ENCODE measurements around the gene EGFLAM.
A peak's percentile ranks its signal among the peaks of the same experiment; 100 is the strongest.

EGFLAM gene

GRCh38 chr5:38258319-38259061 lies at the start of gene EGFLAM:
Gene EGFLAM, plus strand, starts transcription at chr5:38258559. Its CDS starts 196 bp downstream, at chr5:38258755.
- peak; percentile 11 for DNase-seq (ENCODE audit: low spot score)

DNA sequence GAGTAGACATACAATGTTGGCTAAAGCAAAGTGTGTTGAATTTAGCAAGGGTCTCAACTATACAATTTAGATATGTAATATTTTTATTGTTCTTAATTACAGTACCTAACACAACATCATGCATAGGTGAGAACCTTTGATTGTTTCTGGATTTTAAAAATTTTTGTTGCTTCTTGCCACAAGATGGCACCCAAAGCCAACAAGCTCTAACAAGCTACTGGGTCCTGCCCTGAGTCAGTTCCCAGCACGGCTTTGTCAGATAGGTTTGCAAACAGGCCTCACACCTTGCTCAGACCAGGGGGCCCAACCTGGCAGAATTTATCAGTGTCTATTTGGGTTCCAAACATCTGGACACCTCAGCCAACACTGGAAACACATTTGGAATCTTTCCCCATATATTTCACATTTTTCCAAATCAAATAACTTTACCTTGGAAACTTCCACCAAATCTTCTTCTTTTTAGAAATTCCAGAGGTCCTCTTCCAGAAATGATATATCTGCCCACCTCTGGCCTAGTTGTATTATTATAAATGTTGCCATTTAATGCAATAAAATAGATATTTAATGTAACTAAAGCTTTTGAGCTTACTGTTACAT lies 49.5 kb upstream of the EGFLAM start:
- DNase-seq (ENCODE audit: low spot score), result peak; percentile 55

- no peak for DNase-seq (ENCODE audit: low spot score)
These were observed 47.5 kb upstream of the EGFLAM start for GRCh38 chr5:38210676-38211353.

- no peak for DNase-seq (ENCODE audit: low spot score)
These were observed 47.0 kb upstream of the EGFLAM start for GRCh38 chr5:38211354-38211710.

DNA sequence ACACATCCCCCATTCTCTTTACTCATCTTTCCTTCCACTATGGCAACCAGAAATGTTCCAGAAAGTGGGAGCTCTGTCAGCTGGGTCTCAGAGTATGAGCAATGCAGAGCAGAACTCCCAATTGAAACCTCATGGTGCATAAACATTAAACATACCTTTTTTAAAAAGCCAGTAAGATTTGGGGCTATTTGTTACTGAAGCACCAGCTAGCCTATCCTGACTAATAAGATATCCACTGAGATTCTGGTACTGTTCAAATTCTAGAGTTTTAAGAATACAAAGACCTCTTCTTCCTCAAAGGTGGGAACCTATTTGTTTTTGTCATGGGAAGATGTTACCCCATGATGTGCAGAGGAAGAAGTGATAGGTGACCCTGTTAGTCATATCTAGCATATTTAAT lies 46.1 kb upstream of the EGFLAM start:
- DNase-seq (ENCODE audit: low spot score), result no peak

DNA sequence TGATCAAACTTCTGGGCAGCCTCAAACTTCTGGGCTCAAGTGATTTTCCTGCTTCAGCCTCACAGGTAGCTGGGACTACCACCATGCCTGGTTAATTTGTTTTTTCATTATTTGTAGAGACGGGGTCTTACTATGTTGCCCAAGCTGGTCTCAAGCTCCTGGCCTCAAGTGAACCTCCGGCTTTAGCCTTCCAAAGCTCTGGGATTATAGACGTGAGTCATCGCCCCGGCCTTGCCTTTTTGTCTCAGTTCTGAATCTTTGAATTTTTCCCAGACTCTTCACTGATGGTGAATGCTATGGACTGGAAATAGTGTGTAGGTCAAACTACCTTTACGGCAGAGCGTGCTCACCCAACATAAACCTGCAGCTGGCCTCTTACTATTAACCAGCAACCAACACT lies 32.3 kb upstream of the EGFLAM start:
- no peak for DNase-seq (ENCODE audit: low spot score)

DNA sequence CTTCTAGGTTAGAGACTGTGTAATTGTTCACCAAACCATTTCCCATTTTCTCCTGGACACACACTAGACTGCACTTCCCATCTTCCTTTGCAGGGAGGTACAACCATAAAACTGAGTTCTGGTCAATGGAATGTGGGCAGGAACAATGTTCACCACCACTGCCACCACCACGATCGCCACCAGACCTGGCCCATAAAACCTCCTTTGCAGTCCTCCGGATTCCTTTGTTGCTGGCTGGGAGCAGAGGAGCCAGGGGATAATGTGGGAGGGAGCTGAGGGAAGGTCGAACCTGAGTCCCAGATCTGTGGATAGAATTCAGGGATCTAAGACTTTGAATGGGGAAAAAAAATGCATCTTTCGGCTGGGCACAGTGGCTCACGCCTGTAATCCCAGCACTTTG lies 29.4 kb upstream of the EGFLAM start:
- no peak for DNase-seq (ENCODE audit: low spot score)

- no peak for DNase-seq (ENCODE audit: low spot score)
These were observed 23.6 kb upstream of the EGFLAM start for GRCh38 chr5:38234737-38235136.

DNA sequence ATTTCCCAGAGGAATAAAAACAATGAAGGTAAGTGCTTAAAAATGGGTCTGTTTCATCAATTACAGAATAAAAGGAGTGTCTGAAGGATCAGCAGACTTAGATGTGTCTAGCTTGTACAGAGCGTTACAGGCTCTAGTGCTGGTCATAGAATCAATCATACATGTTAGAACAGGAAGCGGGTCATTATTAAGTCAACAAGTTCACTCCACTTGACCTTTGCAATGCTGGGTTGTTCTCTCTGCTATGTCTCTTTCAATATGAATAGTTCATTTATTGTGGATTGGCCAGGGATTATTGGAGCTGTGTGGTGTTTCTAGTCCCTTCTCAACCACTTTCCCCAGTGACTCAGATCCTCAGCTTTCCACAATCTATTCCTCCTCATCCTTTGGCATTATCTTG lies 20.7 kb upstream of the EGFLAM start:
- no peak for DNase-seq (ENCODE audit: low spot score)

GRCh38 chr5:38240212-38240611 lies 18.1 kb upstream of the EGFLAM start:
- no peak for DNase-seq (ENCODE audit: low spot score)

- DNase-seq (ENCODE audit: low spot score), result no peak
These were observed 16.7 kb upstream of the EGFLAM start for GRCh38 chr5:38241655-38242054.

DNA sequence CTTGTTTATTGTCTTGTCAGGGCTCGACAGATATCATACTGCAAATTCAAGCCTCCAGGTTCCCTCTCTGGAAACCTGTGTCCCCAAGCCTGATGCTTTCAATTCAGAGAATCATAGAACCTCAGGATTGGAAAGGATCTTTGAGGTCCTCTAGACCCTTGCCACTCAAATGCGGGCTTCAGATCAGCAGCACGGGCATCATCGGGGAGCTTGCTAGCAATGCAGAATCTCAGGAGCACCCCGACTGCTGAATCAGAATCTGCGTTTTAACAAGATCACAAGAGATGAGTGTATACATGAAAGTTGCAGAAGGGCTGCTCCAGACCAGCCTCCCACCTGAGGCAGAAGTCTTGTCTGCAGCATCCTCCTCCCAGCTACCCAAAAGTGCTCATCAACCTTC lies 13.1 kb upstream of the EGFLAM start:
- no peak for DNase-seq (ENCODE audit: low spot score)

DNA sequence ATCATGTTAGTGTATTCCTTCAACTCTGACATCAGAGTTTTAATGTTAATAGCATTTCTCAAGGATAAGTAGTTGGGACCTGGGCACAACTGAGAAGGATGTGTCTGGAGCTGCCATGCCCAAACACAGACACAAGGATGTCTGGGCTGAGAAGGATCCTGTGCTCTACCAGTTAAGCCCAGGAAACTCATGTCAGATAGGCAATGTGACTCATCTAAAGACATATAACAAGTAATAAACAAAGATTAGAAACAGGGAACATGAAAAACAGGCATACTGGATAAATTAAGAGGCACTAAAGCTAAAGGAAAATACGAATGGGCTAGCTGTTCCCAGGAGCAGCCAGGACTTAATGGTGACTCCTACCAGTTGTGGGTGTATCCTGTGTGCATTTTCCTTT lies 9.1 kb upstream of the EGFLAM start:
- DNase-seq (ENCODE audit: low spot score), result no peak

DNA sequence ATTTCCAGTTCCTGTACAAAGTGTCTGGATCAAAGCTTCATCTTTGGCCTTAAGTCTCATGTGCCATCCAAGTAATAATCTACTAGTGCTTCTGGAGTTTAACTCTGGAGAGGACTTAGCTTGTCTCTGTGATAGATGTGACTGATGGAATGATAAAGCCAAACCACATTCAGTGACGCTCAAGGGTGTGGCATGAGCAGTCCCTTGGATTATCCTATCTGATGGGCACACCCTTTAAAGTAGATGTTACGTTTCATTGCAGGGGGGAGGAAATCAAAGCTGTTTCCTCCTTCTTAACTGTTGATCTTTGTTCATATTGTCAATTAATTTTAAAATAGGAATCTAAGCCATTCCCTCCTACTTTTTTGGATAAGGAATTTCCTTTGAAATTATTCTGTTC lies 8.5 kb upstream of the EGFLAM start:
- no peak for DNase-seq (ENCODE audit: low spot score)

GRCh38 chr5:38250763-38251448 lies 7.5 kb upstream of the EGFLAM start:
- DNase-seq (ENCODE audit: low spot score), result no peak

DNA sequence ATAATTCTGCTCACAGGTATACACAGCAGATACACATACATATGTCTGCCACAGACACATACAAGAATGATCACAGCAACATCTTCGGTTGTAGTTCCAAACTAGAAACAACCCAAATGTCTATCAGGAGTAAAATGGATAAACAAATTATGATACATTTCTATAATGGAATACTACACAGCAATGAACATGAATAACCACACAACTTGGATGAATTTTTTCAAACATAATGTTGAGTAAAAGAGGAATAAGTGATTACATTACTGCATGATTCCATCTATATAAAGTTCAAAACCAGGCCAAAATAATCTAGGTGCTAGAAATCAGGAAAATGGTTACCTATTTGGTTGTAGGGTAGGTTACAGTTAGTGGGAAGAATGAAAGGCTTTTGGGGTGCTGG lies 4.6 kb upstream of the EGFLAM start:
- DNase-seq (ENCODE audit: low spot score), result no peak

- DNase-seq (ENCODE audit: low spot score), result no peak
These were observed 884 bp upstream of the EGFLAM start for GRCh38 chr5:38257308-38258041.

- no peak for DNase-seq (ENCODE audit: low spot score)
These were observed 379 bp upstream of the EGFLAM start for GRCh38 chr5:38258042-38258318.

DNA sequence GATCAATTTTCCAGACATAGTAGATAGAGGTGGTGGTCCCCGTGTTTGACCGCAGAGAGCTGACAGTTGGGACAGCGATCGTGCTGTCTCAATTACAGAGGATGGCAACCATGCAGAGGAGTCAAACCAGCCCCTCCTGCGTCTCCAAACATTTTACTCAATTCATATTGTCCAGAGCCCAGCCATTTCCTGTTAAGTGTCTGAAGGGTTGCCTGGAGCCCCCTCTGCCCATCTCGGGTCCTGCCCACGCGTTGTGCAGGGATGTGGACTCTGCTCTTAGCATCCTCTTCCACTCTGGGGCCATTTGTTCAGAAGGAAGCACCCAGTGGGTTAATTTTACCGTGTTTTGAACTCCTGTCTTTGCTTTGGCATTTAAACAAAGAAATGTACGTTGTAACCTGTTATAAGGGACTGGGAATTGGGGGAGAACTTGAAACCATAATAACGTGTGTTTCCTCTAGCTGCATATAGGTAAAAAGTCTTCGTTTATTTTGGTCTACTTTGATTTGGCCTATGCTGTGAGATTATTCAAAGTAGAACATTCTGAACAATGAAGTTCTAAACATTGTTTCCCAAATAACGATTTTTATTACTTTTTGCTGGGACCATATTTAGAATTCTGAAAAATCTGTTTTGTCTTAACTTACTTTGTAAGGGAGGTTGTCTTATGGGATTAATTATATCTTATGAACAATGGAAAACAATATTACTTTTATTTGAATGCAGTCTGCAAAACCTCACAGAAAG lies 876 bp downstream of the EGFLAM start:
- no peak for DNase-seq (ENCODE audit: low spot score)

- no peak for DNase-seq (ENCODE audit: low spot score)
These were observed 1.4 kb downstream of the EGFLAM start for GRCh38 chr5:38259809-38260160.

DNA sequence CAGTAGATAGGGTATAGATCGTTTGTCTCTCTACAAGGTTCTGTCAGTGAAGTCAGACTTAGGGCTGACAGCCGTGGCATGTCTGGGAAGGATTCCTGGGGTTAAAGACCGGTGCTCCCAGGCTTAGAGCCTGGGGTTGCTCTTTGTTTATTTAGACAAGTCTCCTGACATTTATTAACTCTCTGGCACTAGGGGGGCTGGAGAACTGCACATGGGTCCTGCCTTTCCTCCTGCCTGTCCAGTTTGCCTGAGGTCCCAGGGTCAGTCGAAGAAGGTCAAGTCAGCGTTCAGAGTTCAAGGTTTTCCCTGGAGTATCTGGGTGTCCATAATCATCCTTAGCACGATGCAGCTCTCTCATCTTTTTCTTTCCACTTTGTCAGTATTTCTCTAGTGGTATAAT lies 5.6 kb downstream of the EGFLAM start:
- DNase-seq (ENCODE audit: low spot score), result no peak
